MCF 10A (cell line): Measurements from ENCODE around the gene POLE. TPM values are rescaled to one million over a fixed set of nuclear protein-coding genes. Genes with fewer than 3 reads are reported as not detected.

ENCODE experiments used
- BruUV-seq: library from RNA; stranded (reverse); fragments of 400-500 nt; replicated peaks from 2 replicates; lab custom pipeline; 2021; lab: Mats Ljungman, UMichigan
- CTCF ChIA-PET: fragments of 300-600 bp; sonication (Branson Sonifier 250); formaldehyde crosslinking; extraction: SDS; loops from one replicate; lab custom pipeline; 2021; ENCODE audit warnings: antibody characterized with exemption, inconsistent platforms; lab: Yijun Ruan, JAX
- POLR2A ChIA-PET: fragments of 300-600, 350-650 bp; sonication (Branson Sonifier 250); formaldehyde crosslinking; extraction: SDS; loops from one replicate; lab custom pipeline; 2020; ENCODE audit warnings: antibody characterized with exemption, inconsistent platforms; lab: Yijun Ruan, JAX
- DNase-seq: peaks from one replicate; pipeline ENCODE4 v3.0.0-alpha.2; 2018; ENCODE audit not compliant: unreplicated experiment
- H3K27ac Mint-ChIP-seq: one replicate; pipeline ENCODE4 v1.8.0; 2022; ENCODE audit warnings: mild to moderate bottlenecking, low read depth, mixed read lengths; ENCODE audit not compliant: unreplicated experiment
- H3K27me3 Mint-ChIP-seq: one replicate; pipeline ENCODE4 v1.8.0; 2022; ENCODE audit warnings: mixed read lengths; ENCODE audit not compliant: insufficient read depth, unreplicated experiment
- H3K36me3 Mint-ChIP-seq: one replicate; pipeline ENCODE4 v1.8.0; 2022; ENCODE audit warnings: mild to moderate bottlenecking, moderate library complexity, mixed read lengths; ENCODE audit not compliant: insufficient read depth, unreplicated experiment
- H3K4me1 Mint-ChIP-seq: one replicate; pipeline ENCODE4 v1.8.0; 2022; ENCODE audit warnings: mixed read lengths; ENCODE audit not compliant: insufficient read depth, unreplicated experiment
- H3K4me3 Mint-ChIP-seq: one replicate; pipeline ENCODE4 v1.8.0; 2022; ENCODE audit warnings: mild to moderate bottlenecking, moderate library complexity, mixed read lengths; ENCODE audit not compliant: unreplicated experiment
- H3K9me3 Mint-ChIP-seq: one replicate; pipeline ENCODE4 v1.8.0; 2022; ENCODE audit warnings: mixed read lengths; ENCODE audit not compliant: unreplicated experiment
- CTCF ChIP-seq: fragments of 200-600 bp; IDR thresholded peaks from one replicate; pipeline ENCODE4 v1.8.0; 2022; ENCODE audit warnings: antibody characterized with exemption, mild to moderate bottlenecking; ENCODE audit not compliant: unreplicated experiment
- intact Hi-C: fragments of 100-400 bp; cut with micrococcal nuclease; formaldehyde crosslinking; loops from 2 replicates; pipeline ENCODE4 v1.14.1; 2022
- total RNA-seq: library from RNA; stranded (reverse); gene quantifications from 2 replicates; pipeline ENCODE4 v1.2.3, GENCODE V29; 2022

POLE gene
- total RNA-seq, 1 experiment from 2014 or later = 36.3 TPM

- no peak for DNase-seq
- H3K36me3 Mint-ChIP-seq = peaks cover 87% of the 10 kb centered on the region
- H3K27ac Mint-ChIP-seq = no peak overlapping the region
- no peak for TF ChIP-seq CTCF
- no TSS peak for BruUV-seq
- no peaks in the 10 kb centered on the region for H3K4me1 Mint-ChIP-seq
- ChIA-PET CTCF (no interaction called here), POLR2A (no interaction called here)
- intact Hi-C loops = no loop called here
- H3K9me3 Mint-ChIP-seq = no peaks in the 10 kb centered on the region
- H3K27me3 Mint-ChIP-seq = no peaks in the 10 kb centered on the region
- H3K4me3 Mint-ChIP-seq = no peak overlapping the region
These were observed 29.9 kb upstream of the POLE start for GRCh38 chr12:132717011-132717410.

GRCh38 chr12:132716356-132716755 is 29.2 kb upstream of the POLE start:
- TF ChIP-seq CTCF = no peak

GRCh38 chr12:132715874-132716273 is 28.7 kb upstream of the POLE start:
- no peaks in the 10 kb centered on the region for H3K27me3 Mint-ChIP-seq
- no peaks in the 10 kb centered on the region for H3K4me1 Mint-ChIP-seq
- ChIA-PET POLR2A (no interaction called here), CTCF (no interaction called here)
- H3K4me3 Mint-ChIP-seq = no peak overlapping the region
- DNase-seq = no peak
- H3K36me3 Mint-ChIP-seq = peaks cover 75% of the 10 kb centered on the region
- no peak for TF ChIP-seq CTCF
- no peaks in the 10 kb centered on the region for H3K9me3 Mint-ChIP-seq
- intact Hi-C loops = no loop called here
- BruUV-seq = no TSS peak
- no peak overlapping the region for H3K27ac Mint-ChIP-seq

More at GRCh38 chr12:132716356-132716755, 29.2 kb upstream of the POLE start:
- H3K36me3 Mint-ChIP-seq = peaks cover 80% of the 10 kb centered on the region
- H3K9me3 Mint-ChIP-seq = no peaks in the 10 kb centered on the region
- no TSS peak for BruUV-seq
- H3K4me3 Mint-ChIP-seq = no peak overlapping the region
- no peak for DNase-seq
- intact Hi-C loops = no loop called here
- no peaks in the 10 kb centered on the region for H3K4me1 Mint-ChIP-seq
- no peak overlapping the region for H3K27ac Mint-ChIP-seq
- CTCF ChIA-PET = no interaction called here
- H3K27me3 Mint-ChIP-seq = no peaks in the 10 kb centered on the region
- POLR2A ChIA-PET = no interaction called here

GRCh38 chr12:132713123-132713522 is 26.0 kb upstream of the POLE start:
- CTCF ChIA-PET = no interaction called here
- no peak for TF ChIP-seq CTCF
- POLR2A ChIA-PET = interaction anchor here (0.9 to 1.1 kb wide), 2 partner anchors 48 to 49 kb away, joined by 3 to 5 read pairs; no protein-coding TSS in a partner anchor
- Mint-ChIP-seq H3K27me3 (no peaks in the 10 kb centered on the region), H3K36me3 (peaks cover 54% of the 10 kb centered on the region), H3K27ac (no peak overlapping the region), H3K4me1 (no peaks in the 10 kb centered on the region), H3K4me3 (no peak overlapping the region), H3K9me3 (no peaks in the 10 kb centered on the region)
- intact Hi-C loops = no loop called here
- BruUV-seq = no TSS peak
- no peak for DNase-seq
